ENCODE data around the gene MOB3B.

The MOB3B gene

DNA sequence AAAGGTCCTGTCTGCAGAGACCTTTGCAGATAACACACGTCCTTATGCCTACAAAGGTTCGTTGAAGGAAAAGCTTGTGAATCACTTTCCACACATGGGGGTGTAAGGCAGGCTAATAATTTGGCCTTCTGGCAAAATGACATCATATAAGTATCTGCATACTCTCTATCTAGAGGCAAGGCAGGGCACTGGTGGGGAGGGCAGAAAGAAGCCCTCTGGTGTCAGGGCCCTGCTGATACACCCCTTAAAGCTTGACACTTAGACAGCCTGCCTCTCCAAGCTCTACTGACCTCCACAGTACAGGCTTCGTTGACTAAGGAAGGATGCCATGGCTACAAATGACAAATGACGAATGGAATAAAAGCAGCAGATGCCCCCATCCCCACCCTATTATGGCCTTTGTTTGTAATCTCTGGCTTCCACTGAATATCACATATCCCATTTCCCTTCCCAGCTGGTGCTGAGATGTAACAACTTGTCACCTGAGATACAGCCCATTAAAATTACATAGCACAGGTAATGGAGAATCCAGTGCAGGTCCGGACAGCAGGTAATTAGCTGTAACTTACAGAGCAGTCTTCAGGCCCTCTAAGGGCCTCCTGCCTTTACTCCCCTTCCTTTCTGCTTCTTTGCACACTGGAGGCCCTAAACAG, 82.5 kb downstream of the MOB3B start (continued):
- TF ChIP-seq SNAI2 (CRISPR knock-in tag; IDR thresholded peaks at IDR 0.05) = no peak
- TF ChIP-seq, protein P1, sequence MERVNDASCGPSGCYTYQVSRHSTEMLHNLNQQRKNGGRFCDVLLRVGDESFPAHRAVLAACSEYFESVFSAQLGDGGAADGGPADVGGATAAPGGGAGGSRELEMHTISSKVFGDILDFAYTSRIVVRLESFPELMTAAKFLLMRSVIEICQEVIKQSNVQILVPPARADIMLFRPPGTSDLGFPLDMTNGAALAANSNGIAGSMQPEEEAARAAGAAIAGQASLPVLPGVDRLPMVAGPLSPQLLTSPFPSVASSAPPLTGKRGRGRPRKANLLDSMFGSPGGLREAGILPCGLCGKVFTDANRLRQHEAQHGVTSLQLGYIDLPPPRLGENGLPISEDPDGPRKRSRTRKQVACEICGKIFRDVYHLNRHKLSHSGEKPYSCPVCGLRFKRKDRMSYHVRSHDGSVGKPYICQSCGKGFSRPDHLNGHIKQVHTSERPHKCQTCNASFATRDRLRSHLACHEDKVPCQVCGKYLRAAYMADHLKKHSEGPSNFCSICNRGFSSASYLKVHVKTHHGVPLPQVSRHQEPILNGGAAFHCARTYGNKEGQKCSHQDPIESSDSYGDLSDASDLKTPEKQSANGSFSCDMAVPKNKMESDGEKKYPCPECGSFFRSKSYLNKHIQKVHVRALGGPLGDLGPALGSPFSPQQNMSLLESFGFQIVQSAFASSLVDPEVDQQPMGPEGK (CRISPR knock-in tag; IDR thresholded peaks at IDR 0.05; ENCODE audit: borderline replicate concordance) = no peak
- no peak for TF ChIP-seq ZNF70 (CRISPR knock-in tag; IDR thresholded peaks at IDR 0.05)
- no peak for TF ChIP-seq ZFP30 (CRISPR knock-in tag; IDR thresholded peaks at IDR 0.05)

GRCh38 chr9:27445688-27446087, 83.9 kb downstream of the MOB3B start:
- TF ChIP-seq ZFP3 (CRISPR knock-in tag; IDR thresholded peaks at IDR 0.05) (no peak), ARNTL (CRISPR knock-in tag; IDR thresholded peaks at IDR 0.05; ENCODE audit: borderline replicate concordance, low read depth) (no peak), ZC3H10 (CRISPR knock-in tag; IDR thresholded peaks at IDR 0.05) (no peak), CSDC2 (CRISPR knock-in tag; IDR thresholded peaks at IDR 0.05) (no peak), ZNF8 (CRISPR knock-in tag; IDR thresholded peaks at IDR 0.05) (no peak), ZFP30 (CRISPR knock-in tag; IDR thresholded peaks at IDR 0.05) (no peak), ZNF565 (CRISPR knock-in tag; conservative IDR thresholded peaks at IDR 0.05; ENCODE audit: low read depth) (no peak), BACH2 (CRISPR knock-in tag; IDR thresholded peaks at IDR 0.05; ENCODE audit: borderline replicate concordance) (no peak), TOX (CRISPR knock-in tag; IDR thresholded peaks at IDR 0.05; ENCODE audit: borderline replicate concordance) (no peak), OSR1 (CRISPR knock-in tag; IDR thresholded peaks at IDR 0.05) (no peak)
- TF ChIP-seq, protein P1 (CRISPR knock-in tag; IDR thresholded peaks at IDR 0.05; ENCODE audit: borderline replicate concordance) = no peak

DNA sequence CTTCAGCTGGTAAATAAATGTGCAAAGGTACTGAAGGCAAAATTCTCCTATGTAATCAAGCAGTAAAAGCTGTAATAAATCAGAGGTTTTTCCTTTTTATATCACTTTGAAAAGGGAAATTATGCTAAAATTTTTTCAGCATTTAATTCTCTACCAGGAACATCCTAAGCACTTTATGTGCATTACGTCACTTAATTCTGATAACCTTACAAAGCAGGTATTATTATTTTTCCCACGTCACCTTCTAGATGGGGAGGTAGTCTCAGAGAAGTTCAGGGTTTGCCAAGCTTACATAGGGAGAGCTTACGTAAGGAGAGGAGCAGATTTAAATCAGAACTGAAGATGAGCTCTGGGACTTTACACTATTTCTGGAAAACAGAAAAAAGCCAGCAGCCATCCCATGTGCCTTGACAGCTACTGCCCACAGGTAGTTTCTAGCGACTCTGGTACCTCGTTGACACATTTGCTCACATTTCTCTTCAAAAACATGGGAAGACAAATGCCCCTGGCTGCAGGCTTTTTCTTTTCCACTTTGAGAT, 84.5 kb downstream of the MOB3B start:
- no peak for TF ChIP-seq SNAI2 (CRISPR knock-in tag; IDR thresholded peaks at IDR 0.05)
- TF ChIP-seq, protein P1 (CRISPR knock-in tag; IDR thresholded peaks at IDR 0.05; ENCODE audit: borderline replicate concordance) = no peak
- TF ChIP-seq RARB (CRISPR knock-in tag; IDR thresholded peaks at IDR 0.05) = no peak
- TF ChIP-seq TCF4 (CRISPR knock-in tag; IDR thresholded peaks at IDR 0.05; ENCODE audit: borderline replicate concordance) = no peak
- TF ChIP-seq CREB5 (CRISPR knock-in tag; IDR thresholded peaks at IDR 0.05; ENCODE audit: low read depth) = no peak
- TF ChIP-seq ZNF565 (CRISPR knock-in tag; conservative IDR thresholded peaks at IDR 0.05; ENCODE audit: low read depth) = no peak
- TF ChIP-seq, protein P2, sequence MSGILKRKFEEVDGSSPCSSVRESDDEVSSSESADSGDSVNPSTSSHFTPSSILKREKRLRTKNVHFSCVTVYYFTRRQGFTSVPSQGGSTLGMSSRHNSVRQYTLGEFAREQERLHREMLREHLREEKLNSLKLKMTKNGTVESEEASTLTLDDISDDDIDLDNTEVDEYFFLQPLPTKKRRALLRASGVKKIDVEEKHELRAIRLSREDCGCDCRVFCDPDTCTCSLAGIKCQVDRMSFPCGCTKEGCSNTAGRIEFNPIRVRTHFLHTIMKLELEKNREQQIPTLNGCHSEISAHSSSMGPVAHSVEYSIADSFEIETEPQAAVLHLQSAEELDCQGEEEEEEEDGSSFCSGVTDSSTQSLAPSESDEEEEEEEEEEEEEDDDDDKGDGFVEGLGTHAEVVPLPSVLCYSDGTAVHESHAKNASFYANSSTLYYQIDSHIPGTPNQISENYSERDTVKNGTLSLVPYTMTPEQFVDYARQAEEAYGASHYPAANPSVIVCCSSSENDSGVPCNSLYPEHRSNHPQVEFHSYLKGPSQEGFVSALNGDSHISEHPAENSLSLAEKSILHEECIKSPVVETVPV (CRISPR knock-in tag; IDR thresholded peaks at IDR 0.05) = no peak
- TF ChIP-seq GLIS3 (CRISPR knock-in tag; IDR thresholded peaks at IDR 0.05) = no peak
- TF ChIP-seq OSR1 (CRISPR knock-in tag; IDR thresholded peaks at IDR 0.05) = no peak
- no peak for TF ChIP-seq ZFP30 (CRISPR knock-in tag; IDR thresholded peaks at IDR 0.05)
- TF ChIP-seq ISL1 (CRISPR knock-in tag; IDR thresholded peaks at IDR 0.05) = no peak
- TF ChIP-seq, protein P3, sequence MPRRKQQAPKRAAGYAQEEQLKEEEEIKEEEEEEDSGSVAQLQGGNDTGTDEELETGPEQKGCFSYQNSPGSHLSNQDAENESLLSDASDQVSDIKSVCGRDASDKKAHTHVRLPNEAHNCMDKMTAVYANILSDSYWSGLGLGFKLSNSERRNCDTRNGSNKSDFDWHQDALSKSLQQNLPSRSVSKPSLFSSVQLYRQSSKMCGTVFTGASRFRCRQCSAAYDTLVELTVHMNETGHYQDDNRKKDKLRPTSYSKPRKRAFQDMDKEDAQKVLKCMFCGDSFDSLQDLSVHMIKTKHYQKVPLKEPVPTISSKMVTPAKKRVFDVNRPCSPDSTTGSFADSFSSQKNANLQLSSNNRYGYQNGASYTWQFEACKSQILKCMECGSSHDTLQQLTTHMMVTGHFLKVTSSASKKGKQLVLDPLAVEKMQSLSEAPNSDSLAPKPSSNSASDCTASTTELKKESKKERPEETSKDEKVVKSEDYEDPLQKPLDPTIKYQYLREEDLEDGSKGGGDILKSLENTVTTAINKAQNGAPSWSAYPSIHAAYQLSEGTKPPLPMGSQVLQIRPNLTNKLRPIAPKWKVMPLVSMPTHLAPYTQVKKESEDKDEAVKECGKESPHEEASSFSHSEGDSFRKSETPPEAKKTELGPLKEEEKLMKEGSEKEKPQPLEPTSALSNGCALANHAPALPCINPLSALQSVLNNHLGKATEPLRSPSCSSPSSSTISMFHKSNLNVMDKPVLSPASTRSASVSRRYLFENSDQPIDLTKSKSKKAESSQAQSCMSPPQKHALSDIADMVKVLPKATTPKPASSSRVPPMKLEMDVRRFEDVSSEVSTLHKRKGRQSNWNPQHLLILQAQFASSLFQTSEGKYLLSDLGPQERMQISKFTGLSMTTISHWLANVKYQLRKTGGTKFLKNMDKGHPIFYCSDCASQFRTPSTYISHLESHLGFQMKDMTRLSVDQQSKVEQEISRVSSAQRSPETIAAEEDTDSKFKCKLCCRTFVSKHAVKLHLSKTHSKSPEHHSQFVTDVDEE (CRISPR knock-in tag; IDR thresholded peaks at IDR 0.05) = no peak
- no peak for TF ChIP-seq PPARA (CRISPR knock-in tag; IDR thresholded peaks at IDR 0.05; ENCODE audit: borderline replicate concordance)
- TF ChIP-seq ZNF8 (CRISPR knock-in tag; IDR thresholded peaks at IDR 0.05) = no peak
- TF ChIP-seq TOX (CRISPR knock-in tag; IDR thresholded peaks at IDR 0.05; ENCODE audit: borderline replicate concordance) = no peak
- no peak for TF ChIP-seq ESRRG (CRISPR knock-in tag; IDR thresholded peaks at IDR 0.05)
- no peak for TF ChIP-seq ZC3H10 (CRISPR knock-in tag; IDR thresholded peaks at IDR 0.05)
- ATAC-seq = no peak

More at GRCh38 chr9:27445688-27446087, 83.9 kb downstream of the MOB3B start:
- no peak for ATAC-seq

Measured in SK-N-SH treated with all-trans-retinoic acid at 6 μM for 48 hours (cell line).